HepG2 (cell line): ENCODE results near the gene SETD5.

Experiments
- CTCF ChIP-seq: sonication (generic); formaldehyde crosslinking; IDR thresholded peaks from 2 replicates; pipeline ENCODE4 v1.5.0; 2020; ENCODE audit warnings: mild to moderate bottlenecking, missing genetic modification reagents, moderate library complexity
- HCFC1 ChIP-seq: fragments of 150-350 bp; IDR thresholded peaks from 2 replicates; pipeline ENCODE4 v1.6.1; 2014; ENCODE audit warnings: low read depth, low read length
- KLF12 ChIP-seq: sonication (generic); formaldehyde crosslinking; IDR thresholded peaks from 2 replicates; pipeline ENCODE4 v1.4.0; 2020; ENCODE audit warnings: missing genetic modification reagents, borderline replicate concordance
- POLR2A ChIP-seq, 2 experiments: IDR thresholded peaks; 2 replicates each; pipeline ENCODE4 v1.6.1; 2011; ENCODE audit warnings: low read depth in 2 of 2, low read length in 2 of 2, mild to moderate bottlenecking in 1 of 2, moderate library complexity in 1 of 2; ENCODE audit not compliant: insufficient read depth in 1 of 2
- POLR2AphosphoS2 ChIP-seq: IDR thresholded peaks from 2 replicates; pipeline ENCODE4 v1.6.1; 2011; ENCODE audit warnings: low read depth, low read length, improper control_type of control experiment
- REPIN1 ChIP-seq: sonication (generic); formaldehyde crosslinking; IDR thresholded peaks from 2 replicates; pipeline ENCODE4 v1.8.0; 2022; ENCODE audit warnings: missing genetic modification reagents, low read depth, mild to moderate bottlenecking, borderline replicate concordance
- SIX1 ChIP-seq: sonication (generic); formaldehyde crosslinking; IDR thresholded peaks from 2 replicates; pipeline ENCODE4 v1.4.0; 2020; ENCODE audit warnings: missing genetic modification reagents, borderline replicate concordance
- SP1 ChIP-seq, 2 experiments: fragments of 450-650 bp in 1 of 2; sonication (generic) in 1 of 2; formaldehyde crosslinking in 1 of 2; IDR thresholded peaks; 2 replicates each; pipeline versions ENCODE4 v1.4.0 to v1.6.1; 2016 to 2020; ENCODE audit warnings: missing genetic modification reagents in 1 of 2
- TARDBP ChIP-seq: sonication (generic); formaldehyde crosslinking; IDR thresholded peaks from 2 replicates; pipeline ENCODE4 v1.8.0; 2022; ENCODE audit warnings: mild to moderate bottlenecking, missing genetic modification reagents
- ZNF589 ChIP-seq: sonication (generic); formaldehyde crosslinking; conservative IDR thresholded peaks from 2 replicates; pipeline ENCODE4 v1.8.0; 2022; ENCODE audit warnings: mild to moderate bottlenecking, moderate library complexity, missing genetic modification reagents
- ZNF713 ChIP-seq: sonication (generic); formaldehyde crosslinking; IDR thresholded peaks from 2 replicates; pipeline ENCODE4 v1.4.0; 2020; ENCODE audit warnings: mild to moderate bottlenecking, missing genetic modification reagents
- ZNF776 ChIP-seq: sonication (generic); formaldehyde crosslinking; IDR thresholded peaks from 2 replicates; pipeline ENCODE4 v1.4.0; 2020; ENCODE audit warnings: mild to moderate bottlenecking, missing genetic modification reagents
- ZSCAN30 ChIP-seq: sonication (generic); formaldehyde crosslinking; IDR thresholded peaks from 2 replicates; pipeline ENCODE4 v1.5.0; 2020; ENCODE audit warnings: mild to moderate bottlenecking, missing genetic modification reagents

- TF ChIP-seq ZNF776 (CRISPR knock-in tag), result no peak
- TF ChIP-seq TARDBP (CRISPR knock-in tag), result 0 out of 2 replicates have a peak, but pooled peaks have one; percentile 9
- no peak for TF ChIP-seq POLR2AphosphoS2
- peak; percentile 91 for TF ChIP-seq CTCF (CRISPR knock-in tag)
- TF ChIP-seq SP1 (IDR thresholded peaks at IDR 0.05), result no peak
- TF ChIP-seq SP1 (CRISPR knock-in tag; IDR thresholded peaks at IDR 0.05), result peak; percentile 13; the same call in 1 of the 2 replicates
- TF ChIP-seq ZSCAN30 (CRISPR knock-in tag), result no peak
- no peak for TF ChIP-seq POLR2A (IDR thresholded peaks at IDR 0.05; ENCODE audit: insufficient read depth in 1 of 2, low read depth in 2 of 2, low read length in 2 of 2)
- TF ChIP-seq HCFC1, result no peak
- TF ChIP-seq ZNF589, result no peak
- peak; percentile 81 for TF ChIP-seq SIX1 (CRISPR knock-in tag)
- no peak for TF ChIP-seq REPIN1 (CRISPR knock-in tag)
- TF ChIP-seq KLF12 (CRISPR knock-in tag), result no peak
- no peak for TF ChIP-seq ZNF713
Measured at GRCh38 chr3:9352917-9353752, 44.3 kb upstream of the SETD5 start.
